Esophagus muscularis mucosa (tissue), 3 donors: ENCODE measurements around the gene FOXN3.
"Not testable (repeated sequence)": the region's sequence is repeated elsewhere in the genome, so short reads cannot be mapped to it uniquely, and the experiment has no call there.

Experiments used
- EP300 ChIP-seq: sonication (generic); formaldehyde crosslinking; IDR thresholded peaks from one replicate; pipeline ENCODE4 v1.6.1; 2017; ENCODE audit warnings: antibody characterized with exemption
- TF ChIP-seq, protein P1 (sequence below), 3 experiments: fragments of 200-600 bp in 2 of 3; fragments of 450-650 bp in 1 of 3; sonication (generic) in 2 of 3; IDR thresholded peaks; one replicate each; pipeline ENCODE4 v1.5.1; 2017 to 2019; ENCODE audit warnings: antibody characterized with exemption in 3 of 3, mild to moderate bottlenecking in 2 of 3, moderate library complexity in 1 of 3

DNA sequence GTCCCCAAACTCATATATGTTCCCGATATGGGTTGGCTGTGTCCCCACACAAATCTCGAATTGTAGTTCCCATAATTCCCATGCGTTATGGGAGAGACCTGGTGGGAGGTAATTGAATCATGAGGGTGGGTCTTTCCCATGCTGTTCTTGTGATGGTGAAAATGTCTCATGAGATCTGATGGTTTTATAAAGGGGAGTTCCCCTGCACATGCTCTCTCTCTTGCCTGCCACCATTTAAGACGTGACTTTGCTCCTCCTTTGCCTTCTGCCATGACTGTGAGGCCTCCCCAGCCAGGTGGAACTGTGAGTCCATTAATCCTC lies 166.4 kb downstream of the FOXN3 start:
- TF ChIP-seq EP300: not testable (repeated sequence)
- TF ChIP-seq, protein P1, sequence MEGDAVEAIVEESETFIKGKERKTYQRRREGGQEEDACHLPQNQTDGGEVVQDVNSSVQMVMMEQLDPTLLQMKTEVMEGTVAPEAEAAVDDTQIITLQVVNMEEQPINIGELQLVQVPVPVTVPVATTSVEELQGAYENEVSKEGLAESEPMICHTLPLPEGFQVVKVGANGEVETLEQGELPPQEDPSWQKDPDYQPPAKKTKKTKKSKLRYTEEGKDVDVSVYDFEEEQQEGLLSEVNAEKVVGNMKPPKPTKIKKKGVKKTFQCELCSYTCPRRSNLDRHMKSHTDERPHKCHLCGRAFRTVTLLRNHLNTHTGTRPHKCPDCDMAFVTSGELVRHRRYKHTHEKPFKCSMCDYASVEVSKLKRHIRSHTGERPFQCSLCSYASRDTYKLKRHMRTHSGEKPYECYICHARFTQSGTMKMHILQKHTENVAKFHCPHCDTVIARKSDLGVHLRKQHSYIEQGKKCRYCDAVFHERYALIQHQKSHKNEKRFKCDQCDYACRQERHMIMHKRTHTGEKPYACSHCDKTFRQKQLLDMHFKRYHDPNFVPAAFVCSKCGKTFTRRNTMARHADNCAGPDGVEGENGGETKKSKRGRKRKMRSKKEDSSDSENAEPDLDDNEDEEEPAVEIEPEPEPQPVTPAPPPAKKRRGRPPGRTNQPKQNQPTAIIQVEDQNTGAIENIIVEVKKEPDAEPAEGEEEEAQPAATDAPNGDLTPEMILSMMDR (IDR thresholded peaks at IDR 0.05): not testable (repeated sequence)
